ENCODE data around the gene OLFM2.
"Not testable (repeated sequence)": the region's sequence is repeated elsewhere in the genome, so short reads cannot be mapped to it uniquely, and the experiment has no call there.

The OLFM2 gene

DNA sequence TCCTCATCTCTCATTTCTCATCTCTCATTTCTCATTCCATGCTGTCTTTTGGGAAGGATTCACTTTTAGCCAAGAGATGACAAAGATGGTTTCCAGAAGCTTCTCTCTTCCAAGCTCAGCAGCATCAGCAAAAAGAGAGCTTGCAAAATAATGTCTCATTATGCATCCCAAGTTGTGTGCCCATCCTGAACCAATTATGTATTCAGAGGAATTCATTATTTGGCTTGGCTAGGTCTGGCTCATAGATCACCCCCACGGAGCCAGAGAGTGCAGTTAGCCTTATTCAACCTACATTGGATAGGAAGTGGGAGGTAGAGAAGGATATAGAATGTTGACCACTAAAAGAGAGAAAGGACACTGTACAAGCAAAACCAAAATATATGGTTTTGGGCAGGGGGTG, 5.4 kb upstream of the OLFM2 start:
- no peak for DNase-seq (ENCODE audit: low read depth)

DNA sequence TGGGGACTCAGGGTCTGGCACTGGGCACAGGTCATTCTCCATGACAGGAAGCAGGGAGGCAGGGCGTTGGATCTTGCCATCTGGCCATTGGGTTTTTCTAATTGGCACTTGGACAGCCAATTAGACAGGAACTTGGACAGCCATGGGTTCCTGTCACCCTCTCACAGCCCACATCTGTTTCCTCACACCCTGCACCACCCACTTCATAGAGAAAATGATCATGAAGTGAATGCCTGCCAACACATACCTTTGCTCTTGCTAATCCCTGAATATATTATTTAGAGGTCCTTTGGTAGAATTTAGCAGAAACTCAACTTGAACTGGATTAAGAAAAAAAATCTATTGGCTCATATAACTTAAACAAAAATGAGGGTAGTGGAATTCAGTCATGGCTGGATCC, 4.9 kb upstream of the OLFM2 start:
- no peak for DNase-seq (ENCODE audit: low read depth)

DNA sequence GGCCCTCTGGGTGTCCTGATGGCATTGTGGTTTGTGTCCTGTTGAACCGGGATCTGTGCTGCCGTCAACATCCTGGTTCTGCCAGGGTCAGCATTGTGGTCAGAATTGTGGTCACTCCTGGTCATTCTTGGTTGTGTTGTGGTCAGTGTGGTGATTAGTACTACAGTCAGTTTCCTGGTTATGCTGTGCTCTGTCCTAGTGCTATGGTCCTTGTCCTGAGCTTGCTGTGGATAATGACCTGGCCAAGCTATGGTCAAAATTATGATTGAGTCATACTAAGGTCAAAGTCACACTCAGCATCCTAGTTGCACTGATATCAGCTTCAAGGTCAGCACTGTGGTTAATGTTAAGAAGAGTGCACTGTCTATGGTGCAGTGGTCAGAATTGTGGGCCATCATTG, 4.5 kb upstream of the OLFM2 start:
- DNase-seq (ENCODE audit: low read depth): no peak

DNA sequence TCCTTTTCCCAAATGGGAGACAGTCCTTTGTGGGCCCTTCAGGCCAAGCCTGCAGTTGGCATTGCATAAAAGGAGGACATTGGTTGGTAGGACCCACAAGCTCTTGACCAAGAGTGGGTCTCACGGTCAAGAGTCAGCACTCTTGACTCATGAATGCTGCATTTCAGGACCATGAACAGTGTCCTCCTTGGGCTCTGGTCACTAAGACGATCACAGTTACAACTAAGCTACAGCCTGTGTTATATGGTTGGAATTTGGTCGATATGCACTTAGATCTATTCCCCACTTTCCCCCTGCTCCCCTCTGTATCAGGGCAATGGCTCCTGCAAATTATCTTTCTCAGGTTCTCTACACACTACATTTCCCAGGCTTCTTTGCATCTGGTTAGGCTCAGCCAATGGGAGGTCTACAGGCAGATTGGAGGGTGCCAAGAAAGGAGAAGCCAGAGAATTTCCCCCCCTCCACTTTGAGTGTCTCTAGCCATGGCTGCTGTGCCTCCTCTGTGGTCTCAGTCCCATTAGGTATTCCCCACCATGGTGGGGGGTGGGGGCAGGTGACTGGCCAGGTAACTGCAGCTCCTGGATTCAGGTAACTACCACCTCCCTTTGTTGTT, 3.1 kb upstream of the OLFM2 start:
- no peak for DNase-seq (ENCODE audit: low read depth)

DNA sequence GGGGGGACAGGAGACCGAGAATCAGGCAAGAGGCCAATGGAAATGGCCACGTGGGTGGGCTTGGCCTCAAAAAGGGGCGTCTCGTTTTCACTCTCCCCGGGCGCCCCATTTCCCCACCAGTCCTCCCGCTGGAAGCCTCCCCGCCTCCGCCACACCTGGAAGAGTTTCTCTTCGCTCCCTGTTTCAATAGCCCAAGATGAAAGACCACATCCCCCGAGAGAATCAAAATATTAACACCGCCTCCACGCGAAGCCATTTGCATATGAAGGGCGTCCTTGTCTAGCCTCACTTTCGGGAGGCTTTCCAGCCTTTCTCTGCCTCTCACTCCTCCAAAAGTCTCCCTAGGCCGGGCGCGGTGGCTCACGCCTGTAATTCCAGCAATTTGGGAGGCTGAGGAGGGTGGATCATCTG, 691 bp upstream of the OLFM2 start:
- no peak for DNase-seq (ENCODE audit: low read depth)

DNA sequence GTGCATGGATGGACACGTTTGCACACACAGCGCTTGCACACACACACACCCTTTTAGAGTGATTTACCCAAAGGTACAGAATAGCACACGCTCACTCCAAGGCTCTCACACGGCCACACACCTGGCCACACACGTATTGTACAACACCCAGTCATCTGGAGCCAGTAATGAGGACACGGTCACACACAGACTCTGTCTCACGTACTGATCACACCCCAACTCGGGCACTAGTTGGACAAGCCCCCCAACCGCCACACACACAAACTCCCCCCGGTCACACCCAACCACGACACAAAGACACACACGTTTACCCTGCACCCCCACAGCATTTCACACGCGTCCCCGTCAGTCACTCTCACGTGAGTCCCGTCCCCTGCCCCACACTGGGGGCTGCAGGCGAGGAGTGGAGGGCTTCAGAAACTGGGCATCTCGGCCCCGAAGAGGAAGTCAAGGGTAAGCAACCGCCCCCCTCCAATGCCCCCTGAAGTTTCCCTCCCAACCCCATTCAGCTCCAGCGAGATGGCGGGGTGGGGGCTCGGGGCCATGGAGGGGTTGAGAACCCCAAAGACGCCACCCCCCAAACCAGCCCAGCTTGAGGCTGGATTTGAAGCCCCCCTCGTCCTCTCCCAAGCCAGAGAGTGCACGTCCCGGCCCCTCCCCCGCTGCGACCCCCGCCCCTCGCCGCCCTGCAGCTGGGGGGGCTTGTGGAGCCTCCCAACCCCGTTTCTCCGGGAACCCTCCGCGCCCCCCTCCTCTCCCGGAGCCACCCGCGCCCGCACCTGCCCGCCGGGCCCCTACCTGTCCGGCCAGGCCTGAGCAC, 599 bp downstream of the OLFM2 start:
- DNase-seq (ENCODE audit: low read depth): no peak

DNA sequence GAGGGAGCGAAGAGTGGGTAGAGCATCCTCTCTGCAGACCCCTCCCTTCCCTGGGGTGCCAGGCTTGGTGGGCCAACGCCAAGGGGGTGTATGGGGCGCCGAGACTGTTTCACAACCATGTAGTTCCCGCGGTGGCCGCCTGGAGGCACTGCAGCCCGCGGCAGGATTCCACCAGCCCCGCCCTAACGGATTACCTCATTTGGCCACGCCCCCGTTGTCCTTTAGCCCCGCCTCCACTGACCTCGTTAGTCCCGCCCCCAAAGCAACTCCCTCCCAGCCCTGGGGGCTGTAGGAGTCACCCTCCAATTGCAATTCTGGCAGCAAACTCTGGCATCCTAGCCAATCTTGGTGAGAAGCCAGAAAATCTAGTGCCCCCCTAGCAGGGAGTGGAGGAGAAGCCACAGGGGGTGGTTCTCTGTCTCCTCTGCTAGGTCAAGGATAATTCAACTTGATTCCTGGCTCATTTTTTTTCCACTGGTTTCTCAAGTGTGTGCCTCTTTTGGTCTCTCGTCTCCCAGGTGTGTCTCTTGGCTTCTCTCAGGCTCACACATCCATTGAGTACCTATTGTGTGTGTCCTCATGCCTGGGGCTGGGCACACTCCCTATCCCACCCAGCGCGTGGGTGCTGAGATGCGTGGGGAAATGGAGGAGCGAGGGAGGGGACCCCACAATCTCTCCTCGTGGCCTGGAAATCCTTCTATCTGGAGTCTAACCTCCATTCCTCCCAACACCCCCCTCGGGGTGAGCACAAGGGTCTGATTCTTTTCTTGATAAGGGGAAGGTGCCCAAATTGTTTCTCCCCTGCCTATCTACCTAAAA, 2.0 kb downstream of the OLFM2 start:
- peak; percentile 74 for DNase-seq (ENCODE audit: low read depth)

DNA sequence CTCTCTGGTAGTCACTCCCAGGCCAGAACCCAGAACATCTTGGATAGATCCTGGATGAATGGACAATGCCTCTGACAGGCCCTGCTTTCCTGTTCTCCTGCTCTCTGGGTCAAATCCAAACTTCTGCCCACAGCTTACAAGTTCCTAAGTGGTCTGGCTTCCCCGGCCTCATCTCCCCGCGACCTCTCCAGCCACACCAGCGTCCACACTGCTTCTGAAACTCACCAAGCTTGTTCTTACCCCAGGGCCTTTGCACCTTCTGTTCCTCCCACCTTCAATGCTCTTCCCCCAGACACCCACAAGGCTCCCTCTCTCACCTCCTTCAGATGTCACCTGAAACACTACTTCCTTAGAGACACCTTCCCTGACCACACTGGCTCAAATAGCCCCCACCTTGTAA, 3.5 kb downstream of the OLFM2 start:
- DNase-seq (ENCODE audit: low read depth): no peak

DNA sequence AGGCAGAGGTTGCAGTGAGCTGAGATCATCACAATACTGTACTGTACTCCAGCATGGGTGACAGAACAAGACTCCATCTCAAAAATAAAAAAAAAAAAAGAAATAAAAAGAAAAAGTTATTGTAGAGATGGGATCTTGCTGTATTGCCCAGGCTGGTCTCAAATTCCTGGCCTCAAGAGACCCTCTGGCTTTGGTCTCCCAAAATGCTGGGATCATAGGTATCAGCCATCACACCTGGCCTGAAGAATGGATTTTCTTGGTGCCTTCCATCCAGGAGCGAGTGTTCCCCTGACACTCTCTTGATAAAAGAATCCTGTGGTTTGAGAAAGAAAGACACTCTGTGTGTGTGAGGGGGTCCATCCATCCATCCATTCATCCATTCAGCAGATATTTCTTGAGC, 4.7 kb downstream of the OLFM2 start:
- no peak for DNase-seq (ENCODE audit: low read depth)

DNA sequence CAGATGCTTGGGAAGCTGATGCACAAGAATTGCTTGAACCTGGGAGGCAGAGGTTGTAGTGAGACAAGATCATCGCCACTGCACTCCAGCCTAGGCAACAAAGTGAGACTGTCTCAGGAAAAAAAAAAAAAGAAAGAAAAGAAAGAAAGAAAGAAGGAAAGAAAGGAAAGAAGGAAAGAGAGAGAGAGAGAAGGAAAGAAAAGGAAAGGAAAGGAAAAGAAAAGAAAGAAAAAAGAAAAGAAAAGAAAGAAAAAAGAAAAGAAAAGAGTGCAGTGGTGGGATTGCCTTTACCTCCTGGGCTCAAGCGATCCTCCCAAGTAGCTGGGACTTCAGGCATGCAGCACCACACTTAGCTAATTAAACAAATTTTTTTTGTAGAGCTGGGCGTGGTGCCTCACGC, 12.9 kb downstream of the OLFM2 start:
- no peak for DNase-seq (ENCODE audit: low read depth)

DNA sequence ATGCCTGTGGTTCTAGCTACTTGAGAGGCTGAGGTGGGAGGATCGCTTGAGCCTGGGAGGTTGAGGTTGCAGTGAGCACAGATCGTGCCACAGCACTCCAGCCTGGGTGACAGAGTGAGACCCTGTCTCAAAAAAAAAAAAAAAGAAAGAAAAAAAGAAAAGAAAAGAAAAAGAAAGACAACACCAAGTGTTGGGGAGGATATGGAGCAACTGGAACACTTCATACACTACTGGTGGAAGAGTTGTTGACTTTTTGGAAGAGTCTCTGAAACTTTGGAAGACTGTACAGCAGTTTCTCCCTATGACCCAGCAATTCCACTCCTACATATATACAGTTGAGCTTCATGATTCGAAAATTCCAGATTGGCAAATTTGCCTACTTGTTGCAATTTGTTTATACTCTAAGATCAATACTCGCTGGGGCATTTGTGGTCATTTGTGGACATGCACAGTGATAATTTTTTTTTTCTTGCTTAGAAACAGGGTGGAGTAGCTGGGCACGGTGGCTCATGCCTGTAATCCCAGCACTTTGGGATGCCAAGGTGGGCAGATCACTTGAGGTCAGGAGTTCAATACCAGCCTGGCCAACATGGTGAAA, 13.4 kb downstream of the OLFM2 start:
- DNase-seq (ENCODE audit: low read depth): not testable (repeated sequence)

DNA sequence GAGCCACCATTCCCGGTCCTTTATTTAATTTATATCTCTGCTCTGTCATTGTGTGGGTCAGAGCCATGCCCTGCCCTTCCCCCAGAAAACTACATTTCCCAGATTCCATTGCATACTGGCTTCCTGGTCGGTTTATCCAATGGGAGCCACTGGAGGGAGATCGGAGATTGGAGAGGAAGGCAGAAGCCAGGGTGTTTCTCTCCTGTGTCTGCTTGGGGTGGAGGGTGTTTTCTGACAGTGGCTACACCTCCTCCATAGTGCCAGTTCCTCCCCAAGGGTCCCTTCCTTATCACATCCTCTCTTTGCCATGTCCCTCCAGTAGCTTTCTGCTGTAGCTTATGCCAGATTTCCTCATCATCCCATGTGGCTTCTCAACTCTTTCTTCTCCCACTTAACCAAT, 19.0 kb downstream of the OLFM2 start:
- no peak for DNase-seq (ENCODE audit: low read depth)

DNA sequence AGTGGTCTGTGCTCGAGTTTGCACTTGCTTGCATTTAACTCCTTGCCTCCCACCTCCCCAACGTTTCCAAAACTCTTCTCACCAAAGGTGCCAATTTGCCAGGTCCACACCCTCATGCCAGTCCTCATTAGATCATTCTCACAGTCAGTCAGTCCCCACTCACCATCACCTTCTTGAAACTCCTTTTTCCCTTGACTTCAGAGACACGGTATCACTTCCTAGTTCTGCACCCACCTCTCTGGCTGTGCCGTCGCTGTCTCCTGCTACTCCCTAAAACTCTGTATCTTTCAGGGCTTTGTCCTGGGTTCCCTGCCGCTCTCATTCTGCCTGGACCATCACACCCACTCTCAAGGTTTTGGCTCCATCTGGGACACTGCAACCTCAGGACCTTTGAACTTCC, 19.6 kb downstream of the OLFM2 start:
- DNase-seq (ENCODE audit: low read depth): no peak

DNA sequence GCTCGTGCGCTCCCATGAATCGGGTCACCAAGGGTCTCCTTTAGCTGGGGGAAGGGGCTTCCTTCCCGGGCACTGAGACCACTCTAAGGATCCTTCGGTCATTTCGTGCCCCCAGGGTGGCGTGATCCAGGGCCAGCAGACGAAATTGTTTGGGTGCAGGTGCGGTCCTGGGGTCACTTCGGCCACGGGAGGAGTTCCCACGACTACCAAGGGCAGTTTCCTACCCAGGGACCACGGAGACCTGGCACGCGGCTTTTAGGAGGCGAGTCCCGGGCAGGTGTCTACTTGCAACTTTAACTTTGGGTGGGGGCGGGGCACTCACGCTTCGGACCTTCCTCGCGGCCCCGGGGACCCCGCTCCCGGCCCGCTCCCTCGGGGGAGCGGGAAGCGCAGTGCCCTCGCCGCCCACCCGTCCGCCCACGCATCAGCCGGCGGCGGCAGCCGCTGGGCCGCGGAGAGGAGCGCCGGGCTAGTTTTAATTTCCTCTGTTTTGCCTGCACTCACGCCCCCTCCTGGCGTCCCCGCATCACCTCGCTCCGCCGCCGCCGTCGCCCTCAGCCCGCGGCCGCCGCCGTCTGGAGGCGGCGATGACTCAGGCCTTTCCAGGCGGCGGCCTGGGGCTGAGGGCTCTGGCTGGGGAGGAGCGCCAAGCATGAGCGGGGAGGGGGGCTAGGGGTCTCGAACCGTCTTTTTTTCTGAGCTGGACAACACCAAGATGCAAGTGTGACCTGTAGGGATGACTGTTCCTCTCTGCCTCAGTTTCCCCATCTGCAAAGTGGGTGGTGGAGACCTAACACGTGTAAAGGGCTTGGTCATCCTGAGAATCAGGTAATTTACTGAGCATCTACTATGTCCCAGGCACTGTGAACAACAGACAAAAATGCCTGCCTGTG, 21.8 kb downstream of the OLFM2 start:
- peak; percentile 74 for DNase-seq (ENCODE audit: low read depth)

DNA sequence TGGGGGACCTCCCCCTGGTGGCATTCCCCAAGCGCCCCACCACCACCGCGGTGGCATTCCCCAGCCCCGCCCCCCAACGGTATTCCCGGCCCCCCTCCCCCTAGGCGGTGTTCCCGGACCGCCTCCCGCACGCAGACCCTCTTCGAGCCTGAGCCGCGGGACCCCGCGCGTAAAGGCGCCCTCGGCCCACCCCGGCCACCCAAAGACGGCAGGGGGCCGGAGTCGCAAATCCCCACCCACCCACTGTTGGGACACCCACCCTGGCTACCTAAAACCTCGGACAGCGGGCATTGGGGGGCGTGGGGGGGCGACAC, 22.4 kb downstream of the OLFM2 start:
- no peak for DNase-seq (ENCODE audit: low read depth)

DNA sequence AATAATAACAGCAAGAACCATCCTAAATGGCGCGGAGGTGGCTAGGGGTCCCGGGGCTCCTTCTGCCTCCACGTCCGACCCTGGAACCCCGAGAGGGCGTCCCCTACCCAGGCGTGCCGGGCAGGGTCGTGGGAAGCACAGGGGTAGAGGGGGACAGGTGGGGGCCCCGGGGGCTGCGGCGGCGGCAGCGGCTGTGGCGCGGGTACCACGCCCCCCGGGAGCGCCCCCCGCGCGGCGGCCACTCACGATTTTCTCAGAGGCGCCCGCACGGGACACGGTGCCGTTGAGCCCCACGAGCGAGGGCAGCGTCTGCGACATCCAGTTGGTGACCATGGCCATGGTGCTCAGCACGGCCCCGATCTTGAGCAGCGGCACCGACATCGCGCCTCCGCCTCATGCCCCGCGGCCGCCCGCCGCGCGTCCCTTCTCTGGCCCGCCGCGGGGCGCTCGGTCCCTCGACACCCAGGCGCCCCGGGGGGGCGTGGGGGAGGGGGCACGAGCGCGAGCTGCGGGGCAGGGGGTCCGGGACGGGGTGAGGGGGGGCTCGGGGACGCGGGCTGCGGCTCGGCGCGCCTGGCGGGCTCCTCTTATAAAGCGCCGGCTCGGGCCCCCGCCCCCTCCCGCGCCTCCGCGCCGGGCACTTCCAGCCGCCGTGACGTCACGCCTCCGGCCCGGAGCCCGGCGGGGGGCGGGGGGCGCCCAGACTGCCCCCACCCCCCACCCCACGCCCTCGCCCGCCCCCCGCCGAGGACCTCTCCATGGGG, 22.9 kb downstream of the OLFM2 start:
- no peak for DNase-seq (ENCODE audit: low read depth)

DNA sequence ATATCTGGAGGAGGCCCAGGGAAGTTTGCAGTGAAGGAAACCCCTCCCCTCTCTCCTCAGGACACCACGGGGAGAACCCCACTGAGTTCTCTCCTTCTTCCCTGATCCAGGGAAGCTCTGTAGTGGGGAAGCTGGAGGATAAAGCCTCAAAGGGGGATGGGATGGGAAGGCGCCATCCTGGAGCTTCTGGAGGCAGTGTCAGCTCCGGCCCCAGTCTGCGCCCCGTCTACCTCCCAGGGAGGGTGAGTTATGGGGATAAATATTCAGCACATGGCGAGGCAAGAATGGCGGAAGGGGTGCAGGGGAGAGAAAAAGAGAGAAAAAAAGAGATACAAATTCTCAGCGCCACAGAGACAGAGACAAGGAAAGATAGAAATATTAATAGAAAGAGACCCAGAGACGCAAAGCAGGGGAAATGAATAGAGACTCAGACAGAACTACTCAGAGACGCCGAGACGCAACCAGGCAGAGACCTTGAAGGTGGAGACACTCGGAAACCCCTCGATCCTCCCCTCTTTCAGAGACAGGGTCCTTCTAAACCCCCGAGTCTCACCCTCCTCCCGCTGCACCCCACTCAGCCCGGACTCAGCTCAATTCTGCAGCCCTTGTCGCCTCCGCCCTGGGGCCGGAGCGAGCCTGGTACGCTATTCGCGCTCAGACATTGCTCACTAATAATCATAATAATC, 23.6 kb downstream of the OLFM2 start:
- DNase-seq (ENCODE audit: low read depth): no peak

DNA sequence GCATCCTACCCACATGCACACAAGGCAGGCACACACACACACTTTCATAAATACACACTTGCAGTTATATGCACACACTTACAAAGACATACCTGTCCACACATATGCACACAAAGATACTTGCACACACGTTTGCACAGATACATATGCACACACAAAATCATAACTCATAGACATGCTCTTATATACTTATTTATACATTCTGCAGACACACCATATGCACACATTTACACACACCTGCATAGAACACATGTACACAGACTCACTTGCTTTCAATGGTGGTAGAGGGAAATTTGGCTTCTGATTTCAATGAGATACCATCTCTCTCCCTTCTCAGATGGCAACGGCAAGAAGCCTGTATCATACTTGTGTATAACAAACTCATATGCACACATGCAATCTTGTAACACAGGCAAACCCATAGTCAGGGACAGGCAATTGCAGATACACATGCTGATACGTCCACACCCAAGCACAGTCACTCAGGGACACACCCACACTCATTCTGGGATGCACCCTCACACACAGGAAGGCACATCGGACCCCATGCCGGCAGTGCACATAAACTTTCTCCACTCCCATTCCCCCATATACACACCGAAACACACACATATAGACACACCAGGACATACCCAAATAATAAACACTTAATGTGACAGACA, 24.7 kb downstream of the OLFM2 start:
- no peak for DNase-seq (ENCODE audit: low read depth)

DNA sequence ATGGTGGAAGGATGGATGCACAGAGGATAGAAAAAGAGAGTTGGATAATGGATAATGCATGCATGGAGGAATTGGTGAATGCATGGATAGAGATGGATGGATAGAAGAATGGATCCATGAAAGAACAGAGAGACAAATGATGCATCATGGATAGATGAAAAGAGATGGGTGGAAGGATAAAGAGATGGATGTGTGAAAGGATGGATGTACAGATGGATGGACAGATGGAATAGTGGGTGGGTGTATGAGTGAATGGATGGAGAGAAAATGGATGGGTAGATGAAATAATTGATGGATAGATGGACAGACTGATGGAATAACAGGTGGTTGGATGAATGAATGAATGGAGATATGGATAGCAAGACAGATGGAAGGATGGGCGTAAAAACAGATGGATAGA, 25.7 kb downstream of the OLFM2 start:
- DNase-seq (ENCODE audit: low read depth): no peak

DNA sequence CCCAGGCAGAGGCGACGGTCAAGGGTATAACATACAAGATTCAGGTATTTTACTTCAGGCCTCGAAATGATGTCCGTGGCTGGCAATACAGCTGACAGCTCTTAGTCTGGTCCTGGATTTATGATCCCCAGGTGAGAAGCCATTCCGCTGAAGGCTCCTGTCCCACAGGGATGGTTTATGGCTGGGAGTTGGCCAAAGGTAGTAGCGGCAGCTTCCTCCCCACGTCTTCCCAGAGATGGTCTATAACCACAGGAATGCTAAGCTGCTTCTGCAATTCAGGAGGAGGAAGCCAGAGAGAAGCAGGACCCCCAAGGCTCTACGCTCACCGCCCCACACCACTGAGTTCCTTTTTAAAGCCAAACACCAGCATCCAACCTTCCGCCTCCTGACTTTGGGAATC, 27.1 kb downstream of the OLFM2 start:
- DNase-seq (ENCODE audit: low read depth): no peak
